GM19397 (cell line): Measurements from ENCODE around the gene PDHX.

Experiments
- ATAC-seq: cut with Tn5 transposase; IDR thresholded peaks from one replicate; pipeline ENCODE4 v1.9.1; 2021; ENCODE audit warnings: mild to moderate bottlenecking, moderate library complexity; ENCODE audit not compliant: unreplicated experiment

PDHX gene

GRCh38 chr11:35041070-35041554 lies 124.7 kb downstream of the PDHX start:
- no peak for ATAC-seq

- no peak for ATAC-seq
Measured at GRCh38 chr11:35042224-35042623, 125.8 kb downstream of the PDHX start.

GRCh38 chr11:35042913-35043312 lies 126.5 kb downstream of the PDHX start:
- ATAC-seq = no peak

- no peak for ATAC-seq
Measured at GRCh38 chr11:35043936-35044335, 127.5 kb downstream of the PDHX start.

GRCh38 chr11:35045236-35045820 lies 128.9 kb downstream of the PDHX start:
- ATAC-seq = no peak
